Vagina (tissue), 2 donors: ENCODE measurements around the gene ALG9.
A peak's percentile ranks its signal among the peaks of the same experiment; 100 is the strongest.

Experiments used
- CTCF ChIP-seq, 3 experiments: fragments of 450-650 bp in 2 of 3; fragments of 200-600 bp in 1 of 3; sonication (generic) in 1 of 3; IDR thresholded peaks; one replicate each; pipeline ENCODE4 v1.5.1; 2017 to 2019; ENCODE audit warnings: antibody characterized with exemption in 3 of 3, mild to moderate bottlenecking in 2 of 3, moderate library complexity in 2 of 3
- POLR2A ChIP-seq, 2 donors: fragments of 450-650 bp; IDR thresholded peaks; one replicate each; pipeline ENCODE4 v1.6.1; 2017; ENCODE audit warnings: antibody characterized with exemption in 2 of 2, mild to moderate bottlenecking in 2 of 2, moderate library complexity in 2 of 2
- POLR2AphosphoS5 ChIP-seq, 2 donors: sonication (generic); formaldehyde crosslinking; IDR thresholded peaks; one replicate each; pipeline ENCODE4 v1.9.0; 2017; ENCODE audit warnings: antibody characterized with exemption in 2 of 2, mild to moderate bottlenecking in 2 of 2, low read depth in 1 of 2; ENCODE audit not compliant: insufficient read depth in 1 of 2

- TF ChIP-seq POLR2A (IDR thresholded peaks at IDR 0.05) (no peak), CTCF (IDR thresholded peaks at IDR 0.05) (peak in 1 of 3 experiments; percentile 22), POLR2AphosphoS5 (IDR thresholded peaks at IDR 0.05; ENCODE audit: insufficient read depth in 1 of 2, low read depth in 1 of 2) (peak; percentile 75 to 91)
Measured at GRCh38 chr11:111870886-111871692, at the start of gene ALG9.
